Right ventricle myocardium superior (tissue), 1 donor: Measurements from ENCODE around the gene LHPP. TPM values are rescaled to one million over a fixed set of nuclear protein-coding genes. Genes with fewer than 3 reads are reported as not detected.

Experiments
- ATAC-seq: fragments of 200-7000 bp; cut with Tn5 transposase; one replicate; pipeline ENCODE4 v1.9.1; 2020; ENCODE audit warnings: mild to moderate bottlenecking; ENCODE audit not compliant: poor library complexity
- DNase-seq: peaks from one replicate; pipeline ENCODE4 v3.0.0-alpha.2; 2020
- intact Hi-C: fragments of 100-400 bp; cut with DNase I; formaldehyde crosslinking; loops from one replicate; pipeline ENCODE4 v1.11.2; 2022
- total RNA-seq: library from RNA; stranded (reverse); fragmentation: NEBNext Ultra II Directional; extraction: Animal tissue kit (Norgen Biotek cat#: 25700); gene quantifications from one replicate; pipeline ENCODE4 v1.2.1, GENCODE V29; 2021
- donor health status: DM: no; HTN: yes; CAD: no; lungs with severe emphysema.

LHPP gene
- total RNA-seq, 1 donor from 2014 or later, result 7.4 TPM

DNA sequence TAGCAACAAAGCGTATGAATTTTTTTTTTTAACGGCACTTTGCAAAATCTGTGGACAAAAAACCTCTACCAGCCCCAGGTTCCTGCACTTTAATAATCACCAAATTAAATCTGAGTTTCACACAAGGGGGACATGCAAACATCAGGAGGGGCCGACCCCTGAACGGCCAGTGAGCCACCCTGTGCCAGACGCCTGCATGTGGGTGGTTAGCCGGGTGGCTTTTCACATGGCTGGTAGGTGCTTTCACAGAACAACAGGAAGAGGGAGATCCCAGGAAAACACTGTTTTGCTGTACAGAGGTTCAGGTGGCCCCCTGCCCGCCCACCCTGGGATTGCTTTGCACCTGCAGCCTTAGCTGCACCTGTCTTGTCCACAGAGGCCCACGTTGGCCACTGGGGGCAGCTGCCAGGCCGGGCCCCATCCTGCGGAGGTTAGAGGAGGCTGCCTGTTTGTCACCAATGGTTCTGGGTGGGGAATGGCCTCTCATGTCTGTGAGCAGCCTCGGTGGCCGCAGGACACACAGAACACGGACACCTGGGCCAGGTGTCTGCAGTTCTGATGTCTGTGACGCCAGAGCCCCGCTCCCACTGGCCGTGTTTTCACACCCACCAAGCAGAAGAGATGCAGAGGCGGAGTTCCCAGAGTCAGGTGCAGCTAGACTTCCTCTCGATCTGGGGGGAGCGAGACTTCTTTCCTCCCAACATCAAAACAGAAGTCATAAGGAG lies 174.8 kb downstream of the LHPP start:
- DNase-seq, result no peak
- no peak for ATAC-seq
- intact Hi-C loops, result no loop called here

DNA sequence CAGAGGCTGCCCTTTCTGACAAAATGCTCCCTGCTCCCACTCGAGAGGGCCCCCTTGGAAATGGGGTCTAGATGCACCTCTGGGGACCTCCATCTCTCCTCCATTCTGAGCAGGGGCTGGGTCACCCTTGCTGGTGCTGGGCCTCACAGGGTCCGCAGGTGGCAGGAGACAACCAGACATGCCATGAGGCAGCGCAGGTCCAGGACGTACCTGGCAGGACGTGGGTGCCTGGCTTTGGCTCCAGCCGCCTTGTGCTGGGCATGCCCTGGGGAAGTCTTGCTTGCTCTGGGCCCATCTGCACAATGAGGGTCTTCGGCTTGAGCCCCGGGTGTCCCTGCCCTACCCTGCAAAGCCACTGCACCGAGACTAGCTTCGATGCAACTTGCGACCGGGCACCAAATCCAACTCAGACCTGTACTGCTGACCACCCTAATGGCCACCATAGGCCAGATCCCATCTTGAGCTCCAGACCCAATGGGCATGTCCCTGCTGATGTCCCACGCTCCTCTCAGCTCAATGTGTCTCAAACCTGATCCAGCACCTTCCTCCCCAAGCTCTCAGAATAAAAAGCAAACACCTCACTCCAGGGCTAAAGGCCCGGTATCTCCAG lies 175.6 kb downstream of the LHPP start:
- no peak for DNase-seq
- no peak for ATAC-seq
- intact Hi-C loops, result no loop called here

DNA sequence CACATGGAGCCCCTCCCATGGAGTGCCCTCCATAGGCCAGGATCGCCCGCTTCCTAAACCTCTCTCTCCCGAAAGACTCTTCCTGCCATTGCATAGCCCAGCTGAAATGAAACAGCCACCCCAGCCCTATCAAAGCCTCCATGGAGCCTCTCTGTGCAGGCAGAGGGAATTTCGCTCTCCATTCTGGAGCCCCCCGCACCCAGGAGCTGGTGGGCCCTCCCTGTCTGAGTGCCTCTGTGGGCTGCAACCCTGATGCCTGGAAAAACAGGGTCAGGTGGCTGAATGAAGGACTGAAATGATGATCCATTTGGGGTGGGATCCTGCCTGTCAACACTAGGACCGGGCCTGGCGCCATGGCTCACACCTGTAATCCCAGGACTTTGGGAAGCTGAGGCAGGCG lies 176.1 kb downstream of the LHPP start:
- intact Hi-C loops, result no loop called here
- ATAC-seq (no peak), DNase-seq (no peak)

DNA sequence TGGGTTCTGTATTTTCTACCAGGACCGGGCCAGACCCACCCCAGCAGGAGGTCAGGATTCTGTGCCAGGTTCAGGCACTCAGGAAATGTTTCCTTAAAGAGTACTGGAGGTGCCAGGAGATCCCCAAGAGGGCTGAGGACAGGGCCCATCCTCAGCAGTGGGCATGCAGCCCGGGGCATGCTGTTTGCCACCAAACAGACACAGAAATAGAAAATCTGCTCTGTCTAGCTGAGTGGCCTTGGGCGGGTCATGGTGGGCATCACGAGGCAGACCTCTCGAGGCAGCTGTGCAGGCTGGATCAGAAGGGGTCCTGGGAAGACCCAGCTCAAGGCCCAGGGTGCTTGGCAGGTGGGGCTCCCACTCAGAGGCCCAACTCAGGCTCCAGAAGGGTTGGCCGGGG lies 177.6 kb downstream of the LHPP start:
- ATAC-seq, result peak; percentile 3
- intact Hi-C loops, result no loop called here
- peak; percentile 52 for DNase-seq

DNA sequence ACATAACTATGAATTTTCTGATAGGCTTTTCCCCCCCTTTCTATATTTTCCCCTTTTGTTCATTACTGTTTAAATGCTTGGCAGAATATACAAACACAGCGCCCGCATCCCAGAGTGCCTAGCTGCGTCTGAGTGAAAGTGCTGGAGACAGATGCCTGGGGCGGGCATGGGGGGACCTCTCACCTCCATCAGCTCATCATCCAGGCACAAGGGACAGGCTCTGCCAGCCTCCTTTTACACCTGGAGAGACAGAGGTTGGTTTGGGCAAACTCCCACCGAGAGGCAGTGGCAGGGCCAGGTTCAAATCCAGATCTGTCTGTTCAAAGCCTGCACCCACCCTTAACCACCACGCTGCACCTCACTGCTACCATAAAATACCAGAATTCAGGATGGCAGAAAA lies 178.0 kb downstream of the LHPP start:
- intact Hi-C loops, result no loop called here

DNA sequence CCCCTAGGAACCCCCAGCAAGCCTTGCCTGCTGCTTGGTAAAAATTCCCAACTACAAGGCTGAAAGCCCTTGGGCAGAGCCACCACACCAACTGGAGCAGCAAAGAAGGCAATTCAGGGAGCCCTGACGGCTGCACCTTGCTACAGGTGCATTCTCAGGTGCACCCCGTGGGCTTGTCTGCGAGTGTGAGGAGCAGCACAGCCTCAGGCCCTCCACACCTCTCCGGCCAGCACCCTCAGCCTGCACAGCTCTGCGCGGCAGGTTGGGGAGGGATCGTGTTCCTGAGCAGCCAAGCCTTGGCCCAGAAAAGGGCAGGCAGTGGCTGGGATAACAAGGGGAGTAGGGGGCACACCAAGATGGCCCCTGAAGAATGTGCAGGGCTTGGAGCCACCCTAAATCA lies 178.4 kb downstream of the LHPP start:
- DNase-seq (no peak), ATAC-seq (no peak)
- intact Hi-C loops, result no loop called here

More for the DNA sequence above, 178.0 kb downstream of the LHPP start:
- ATAC-seq (no peak), DNase-seq (no peak)

DNA sequence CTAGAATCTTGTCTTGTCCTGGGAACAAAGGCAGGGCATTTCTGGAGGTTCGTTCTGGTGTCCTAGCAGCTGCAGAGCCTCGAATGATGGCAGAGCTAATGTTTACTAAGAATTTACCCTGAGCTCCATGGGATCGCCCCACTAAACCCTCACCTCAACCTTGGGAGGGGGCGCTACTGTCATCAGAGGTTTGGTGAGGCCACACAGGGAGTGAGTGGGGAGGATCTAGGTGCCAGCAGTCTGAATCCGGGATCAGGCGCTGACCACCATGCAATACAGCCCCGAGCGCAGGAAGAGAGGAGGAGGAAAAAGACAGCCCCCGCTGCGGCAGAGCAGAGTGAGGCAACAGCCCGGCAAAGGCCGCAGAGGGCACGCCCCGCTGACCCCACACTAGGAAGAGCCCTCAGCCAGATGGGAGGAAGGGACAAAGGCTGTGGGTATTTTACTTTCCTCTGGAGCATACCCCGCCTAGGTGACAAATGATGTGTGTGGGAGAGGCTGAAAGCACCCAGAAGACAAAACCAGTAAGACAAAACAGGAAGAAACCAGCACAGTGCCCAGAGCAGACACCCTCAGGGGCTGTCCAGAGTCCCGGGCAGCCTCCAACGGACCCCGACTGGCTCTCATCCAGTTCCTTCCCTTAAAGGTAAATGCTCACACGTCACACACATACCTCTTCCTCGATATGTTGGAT lies 179.1 kb downstream of the LHPP start:
- intact Hi-C loops, result no loop called here
- DNase-seq (peak; percentile 72), ATAC-seq (peak; percentile 6)

DNA sequence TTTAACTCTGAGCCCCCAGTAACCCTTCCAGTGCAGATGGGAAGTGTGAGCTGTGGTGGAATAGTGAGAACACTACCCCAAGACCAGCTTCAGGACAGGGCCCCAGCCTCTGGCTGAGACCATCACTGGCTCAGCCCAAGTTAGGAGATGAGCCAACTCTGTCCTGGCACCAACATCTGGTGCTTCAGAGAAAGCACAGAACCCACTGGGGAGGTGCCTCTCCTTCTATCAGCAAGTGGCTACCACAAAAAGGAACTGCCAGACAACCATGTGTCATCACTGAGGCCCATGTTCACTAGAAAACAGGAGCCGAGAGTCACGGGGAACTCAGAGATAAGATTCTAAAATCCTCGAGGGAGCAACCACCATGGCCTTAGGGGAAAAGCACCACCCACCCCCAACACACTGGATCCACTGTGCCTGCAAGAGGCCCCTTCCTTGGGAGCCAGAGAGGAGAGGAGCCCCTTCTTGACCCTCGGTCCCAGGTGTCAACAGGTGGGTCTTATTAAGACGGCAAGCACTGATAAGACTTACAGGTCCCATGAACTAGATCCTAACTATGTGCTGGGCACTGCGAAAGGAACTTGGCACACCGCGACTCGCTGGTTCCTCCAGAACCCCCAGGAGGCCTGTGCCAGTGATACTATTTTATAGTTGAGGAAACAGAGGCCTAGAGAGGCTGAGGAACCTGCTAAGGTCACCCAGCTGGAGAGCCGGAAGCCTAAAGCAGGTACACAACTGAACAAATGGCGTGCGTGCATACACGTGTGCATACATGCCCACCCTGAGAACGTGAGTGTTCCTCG lies 179.9 kb downstream of the LHPP start:
- intact Hi-C loops, result no loop called here
- ATAC-seq (peak; percentile 75), DNase-seq (peak; percentile 76)

DNA sequence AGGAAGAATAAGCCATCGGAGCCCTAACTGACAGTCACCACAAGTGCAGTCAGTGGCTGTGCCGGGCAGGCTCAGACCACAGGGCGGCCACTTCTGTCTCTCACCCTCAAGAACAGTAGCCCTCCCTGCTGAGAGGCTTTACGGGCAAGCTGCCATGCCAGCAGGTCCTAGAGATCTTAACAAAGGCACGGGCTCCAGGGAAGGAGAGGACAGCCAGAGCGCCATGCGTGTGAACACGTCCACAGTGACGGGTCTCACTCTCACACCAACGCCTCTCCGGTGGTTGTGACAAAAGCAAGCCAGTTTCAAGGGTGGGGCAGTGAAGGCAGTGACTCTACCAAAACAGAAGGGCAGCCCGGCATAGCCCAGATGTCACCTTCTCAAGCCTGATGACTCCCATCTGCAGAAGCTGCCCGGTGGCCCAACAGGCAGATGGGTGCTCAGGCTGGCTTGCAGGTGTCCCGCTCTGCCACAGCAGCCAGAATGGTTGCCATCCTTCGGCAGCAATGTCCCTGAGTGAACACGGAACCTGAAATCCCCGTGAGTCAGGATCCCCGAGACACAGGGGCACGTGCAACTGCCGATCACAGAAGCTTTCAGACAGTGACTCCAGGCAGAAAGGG lies 180.6 kb downstream of the LHPP start:
- ATAC-seq, result peak; percentile 58
- DNase-seq, result peak; percentile 80
- intact Hi-C loops, result no loop called here

DNA sequence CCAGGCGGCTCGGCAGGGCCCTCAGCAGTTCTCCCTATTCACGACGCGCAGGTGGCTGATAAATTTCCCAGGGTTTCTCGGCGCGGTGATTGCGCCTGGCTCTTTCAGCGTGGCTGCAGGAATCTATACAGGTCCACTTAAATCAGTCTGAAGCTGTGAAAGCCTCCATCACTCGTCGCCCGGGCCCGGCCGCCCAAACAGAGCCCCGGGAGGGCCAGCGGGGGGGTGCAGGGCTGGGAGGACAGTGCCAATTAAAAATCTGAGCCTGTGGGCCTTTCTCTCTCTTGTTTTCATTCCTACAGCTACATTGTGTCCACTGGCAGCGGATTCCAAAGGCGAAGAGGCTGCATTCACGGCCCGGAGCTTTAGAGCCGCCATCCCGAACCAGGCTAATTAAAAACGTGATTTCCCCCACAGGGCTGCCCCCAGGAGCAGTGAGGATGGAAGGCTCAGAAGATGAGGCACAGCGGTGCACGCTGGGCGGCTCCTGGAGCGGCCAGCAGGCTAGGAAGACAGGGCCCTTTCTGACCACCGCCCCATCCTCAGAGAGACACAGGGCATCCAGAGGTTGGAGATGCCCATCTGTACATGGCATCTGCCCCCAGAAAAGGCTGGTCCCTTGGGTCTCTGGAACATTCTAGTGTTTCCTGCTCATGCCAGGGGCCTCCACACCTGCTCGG lies 181.8 kb downstream of the LHPP start:
- intact Hi-C loops, result no loop called here
- no peak for ATAC-seq
- DNase-seq, result peak; percentile 37

DNA sequence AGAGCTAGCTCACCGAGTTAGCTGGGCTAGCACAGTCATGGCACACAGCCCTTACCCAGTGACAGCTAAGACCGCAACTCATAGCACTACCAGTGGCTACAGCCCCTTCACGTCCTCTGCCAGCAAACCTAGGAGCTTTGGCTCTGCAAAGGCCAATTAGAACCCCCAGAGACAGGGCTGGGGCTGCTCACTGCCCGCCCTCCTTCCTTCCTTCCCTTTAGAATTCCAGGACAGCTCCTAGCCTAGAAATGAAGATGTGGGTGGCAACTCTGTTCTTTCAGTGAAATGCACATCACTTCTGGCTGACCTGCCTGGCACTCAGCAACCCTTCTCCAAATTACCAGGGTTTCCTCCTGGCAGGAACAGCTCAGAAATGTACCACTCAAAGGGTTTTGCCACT lies 182.6 kb downstream of the LHPP start:
- DNase-seq (peak; percentile 23), ATAC-seq (no peak)
- intact Hi-C loops, result no loop called here

DNA sequence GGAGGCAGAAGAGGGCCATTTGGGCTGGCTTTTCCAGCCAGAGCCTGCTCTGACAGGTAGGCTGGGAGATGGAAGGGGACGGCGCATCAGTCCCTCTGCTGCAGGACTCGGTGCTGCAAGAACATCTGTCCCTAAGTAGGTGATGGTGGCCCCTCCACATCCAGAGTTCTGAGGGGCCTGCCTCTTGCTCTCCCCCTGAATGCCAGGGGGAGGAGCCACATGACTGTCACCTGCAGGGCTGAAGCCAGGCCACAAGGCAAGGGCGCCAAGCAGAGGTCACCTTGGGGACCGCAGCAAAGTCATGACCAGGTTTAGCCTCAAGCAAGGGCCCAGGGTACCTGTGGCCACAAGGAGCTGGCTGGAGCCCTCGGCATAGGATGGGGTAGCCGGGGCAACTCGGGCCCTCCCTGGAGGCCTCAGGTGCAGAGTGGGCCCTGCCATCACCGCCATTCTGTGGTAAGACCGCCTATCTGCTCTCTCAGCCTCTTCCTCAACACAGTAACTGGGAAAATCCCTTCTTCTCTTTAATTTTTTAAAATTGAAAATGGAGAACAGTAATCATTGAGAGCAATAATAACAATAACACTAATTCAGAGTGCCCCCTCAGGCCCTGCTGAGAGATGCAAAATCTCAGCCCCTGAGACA lies 183.3 kb downstream of the LHPP start:
- DNase-seq (peak; percentile 38), ATAC-seq (no peak)
- intact Hi-C loops, result loop anchor here (5.0 kb wide), 2 partner anchors 57 to 97 kb away; partner anchors contain the start of gene FAM53B

DNA sequence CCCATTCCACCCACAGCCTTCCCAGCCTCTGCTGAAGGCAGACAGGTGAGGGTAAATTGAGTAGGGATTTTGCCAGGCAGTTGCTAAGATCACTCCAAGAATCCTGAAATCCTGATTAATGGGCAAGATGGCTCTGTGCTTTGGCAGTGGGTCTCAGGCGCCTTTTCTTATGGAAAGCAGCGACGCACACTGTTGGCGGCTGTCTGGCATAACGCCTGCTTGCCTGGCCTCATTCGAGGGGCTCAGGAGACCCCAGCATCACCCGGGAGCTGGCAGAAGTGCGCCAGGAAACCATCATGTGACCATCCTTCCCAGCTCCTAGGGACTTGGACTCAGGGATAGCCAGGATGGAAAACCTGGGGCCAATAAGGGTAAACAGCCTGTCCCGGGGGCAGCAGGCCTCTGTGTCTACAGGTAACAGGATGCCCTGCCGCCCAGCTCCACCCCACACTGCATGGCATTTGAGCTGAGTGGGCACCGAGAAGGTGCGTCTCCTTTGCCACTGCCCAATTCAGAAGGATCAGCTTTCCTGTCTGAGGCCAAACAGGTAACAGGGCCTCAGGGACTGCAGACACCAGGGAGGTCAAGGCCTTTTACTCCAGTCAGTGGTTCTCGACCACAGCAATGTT lies 184.0 kb downstream of the LHPP start:
- ATAC-seq (no peak), DNase-seq (peak; percentile 36)
- intact Hi-C loops, result loop anchor here (5.0 kb wide), 2 partner anchors 57 to 97 kb away; partner anchors contain the start of gene FAM53B

DNA sequence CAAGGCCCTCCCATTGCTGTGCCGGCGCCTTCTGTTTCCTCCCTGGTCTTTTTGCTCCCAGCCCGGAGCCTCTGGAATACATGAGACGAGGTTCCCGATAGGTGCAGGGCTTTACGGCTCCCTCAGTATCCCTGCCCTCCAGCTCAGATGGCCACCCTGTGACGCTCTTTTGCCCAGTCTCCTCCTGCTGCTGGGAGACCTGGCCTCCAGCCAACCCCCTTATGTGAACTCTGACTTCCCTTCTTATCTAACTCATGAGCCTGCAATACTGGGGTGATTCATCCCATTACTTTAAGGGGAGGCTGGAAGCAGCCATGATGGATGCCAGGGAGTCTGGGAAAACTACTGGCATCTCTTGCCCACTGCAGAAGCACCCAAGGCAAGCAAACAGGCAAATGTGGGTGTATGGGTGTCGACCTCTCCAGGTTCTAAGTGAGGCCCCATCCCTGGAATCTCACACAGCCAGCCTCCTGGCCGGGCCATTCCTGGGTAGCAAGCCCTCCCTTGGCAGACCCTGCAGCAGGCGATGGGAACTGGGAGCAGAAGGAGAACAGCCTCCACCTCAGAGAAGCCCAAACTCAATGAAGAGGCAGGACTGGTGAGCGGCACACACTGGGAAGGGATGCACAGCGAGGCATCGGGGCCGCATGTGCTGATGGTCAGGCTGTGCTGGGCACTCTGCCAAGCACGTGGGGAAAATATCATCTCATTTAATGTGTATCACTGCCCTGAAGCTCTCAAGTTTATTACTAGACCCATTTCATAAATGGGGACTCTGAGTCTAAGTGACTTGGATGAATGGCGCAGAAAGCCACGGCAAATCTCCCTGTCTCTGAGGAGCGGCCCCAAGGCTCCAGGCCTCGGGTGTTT lies 185.1 kb downstream of the LHPP start:
- ATAC-seq (peak; percentile 15), DNase-seq (peak; percentile 89)
- intact Hi-C loops, result loop anchor here (5.0 kb wide), 2 partner anchors 56 to 96 kb away; partner anchors contain the start of gene FAM53B

DNA sequence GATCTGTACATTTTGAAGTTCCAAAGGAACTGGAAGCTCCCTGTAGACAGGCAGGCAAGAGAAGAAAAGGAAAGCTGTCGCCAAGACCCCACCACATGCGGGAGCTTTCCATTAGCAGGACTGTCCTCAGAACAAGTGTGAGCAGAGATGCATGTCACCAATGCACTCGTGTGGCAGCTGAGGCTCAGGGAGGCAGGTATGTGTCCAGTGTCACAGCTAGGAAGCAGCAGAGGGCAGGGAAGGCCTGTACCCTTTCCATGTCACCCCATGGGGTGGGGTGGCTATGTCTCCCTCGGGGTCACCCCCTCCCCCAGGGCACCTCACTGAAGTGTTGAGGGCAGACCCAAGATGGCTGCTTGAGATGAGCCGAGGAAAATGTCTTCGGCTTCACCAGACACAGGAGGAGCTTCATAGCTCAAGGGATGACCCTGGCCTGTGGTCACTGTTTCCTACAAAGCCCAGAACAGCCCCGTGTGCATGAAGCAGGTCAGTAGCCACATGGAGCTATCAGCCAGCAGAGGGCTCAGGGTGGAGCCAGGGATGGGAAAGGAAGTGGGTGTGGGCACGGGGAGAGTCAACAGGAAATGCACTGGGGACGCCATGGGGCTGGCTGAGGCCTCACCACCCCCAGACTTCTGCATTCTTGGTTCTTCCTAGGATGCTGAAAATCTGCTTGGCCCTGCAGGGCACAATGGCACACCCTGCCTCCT lies 186.0 kb downstream of the LHPP start:
- intact Hi-C loops, result loop anchor here (5.0 kb wide), 2 partner anchors 55 to 95 kb away; partner anchors contain the start of gene FAM53B
- ATAC-seq, result peak; percentile 40

DNA sequence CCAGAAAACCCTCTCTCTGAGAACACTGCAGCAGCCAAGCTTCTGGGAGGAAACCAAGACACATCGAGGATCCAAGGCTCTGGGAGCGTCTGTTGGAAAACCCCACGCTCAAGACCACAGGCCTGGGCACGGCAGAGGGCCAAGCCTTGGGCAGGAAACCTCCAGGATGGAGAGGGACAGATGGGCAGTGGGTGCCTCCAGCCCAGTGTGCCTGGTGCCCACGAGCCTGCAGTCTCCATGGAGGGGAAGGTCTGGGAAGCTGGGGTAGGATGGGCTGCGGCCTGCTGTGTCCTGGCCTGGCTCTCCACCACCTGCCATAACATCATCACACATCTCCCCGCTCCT lies 186.5 kb downstream of the LHPP start:
- DNase-seq (no peak), ATAC-seq (no peak)
- intact Hi-C loops, result loop anchor here (5.0 kb wide), 2 partner anchors 54 to 94 kb away; partner anchors contain the start of gene FAM53B

More for the DNA sequence above, 186.0 kb downstream of the LHPP start:
- peak; percentile 87 for DNase-seq
